Myocyte (in vitro differentiated cells): ENCODE measurements around the gene HYAL1. TPM values are rescaled to one million over a fixed set of nuclear protein-coding genes. Genes with fewer than 3 reads are reported as not detected.
"Not testable (repeated sequence)": the region's sequence is repeated elsewhere in the genome, so short reads cannot be mapped to it uniquely, and the experiment has no call there.

ENCODE experiments used
- DNase-seq: peaks from one replicate; pipeline ENCODE4 v3.0.0-alpha.2; 2012; ENCODE audit warnings: low read depth
- total RNA-seq: library from RNA; depleted of rRNA; stranded (reverse); fragments of >200 nt; gene quantifications from 2 replicates; pipeline ENCODE4 v1.2.3, GENCODE V29; 2014

The HYAL1 gene
- total RNA-seq, 1 donor from 2014 or later: 0.56 TPM

GRCh38 chr3:50262200-50262599 is 41.2 kb downstream of the HYAL1 start:
- DNase-seq: not testable (repeated sequence)

GRCh38 chr3:50261505-50261904 is 41.9 kb downstream of the HYAL1 start:
- DNase-seq: no peak

GRCh38 chr3:50260942-50261441 is 42.4 kb downstream of the HYAL1 start:
- DNase-seq: no peak

- DNase-seq: peak; percentile 91
These were observed 43.1 kb downstream of the HYAL1 start for GRCh38 chr3:50260027-50260941.

GRCh38 chr3:50259432-50260026 is 43.8 kb downstream of the HYAL1 start:
- DNase-seq: no peak

GRCh38 chr3:50258979-50259378 is 44.4 kb downstream of the HYAL1 start:
- no peak for DNase-seq

GRCh38 chr3:50258029-50258680 is 45.2 kb downstream of the HYAL1 start:
- no peak for DNase-seq

- DNase-seq: no peak
These were observed 46.1 kb downstream of the HYAL1 start for GRCh38 chr3:50256978-50257890.

- DNase-seq: no peak
These were observed 48.1 kb downstream of the HYAL1 start for GRCh38 chr3:50255251-50255615.

- DNase-seq: no peak
These were observed 48.7 kb downstream of the HYAL1 start for GRCh38 chr3:50254577-50255250.

GRCh38 chr3:50251220-50251619 is 52.2 kb downstream of the HYAL1 start:
- DNase-seq: no peak

- no peak for DNase-seq
These were observed 52.9 kb downstream of the HYAL1 start for GRCh38 chr3:50250514-50250913.

Other genes with a start within 250 kb of the HYAL1 start
- 158 and 160 TPM in 2 replicates for gene RBM5, start 214.7 kb downstream of the HYAL1 start, total RNA-seq
- gene SEMA3F, start 148.2 kb downstream of the HYAL1 start, total RNA-seq: 0.51 and 1.6 TPM in 2 replicates
- gene GNAT1, start 112.0 kb downstream of the HYAL1 start, total RNA-seq: 1.9 and 4.4 TPM in 2 replicates
- gene SLC38A3, start 98.3 kb downstream of the HYAL1 start, total RNA-seq: 9.1 and 42.7 TPM in 2 replicates
- gene GNAI2, start 67.4 kb downstream of the HYAL1 start, total RNA-seq: 137 and 138 TPM in 2 replicates
- 8.3 and 14.0 TPM in 2 replicates for gene SEMA3B, start 34.4 kb downstream of the HYAL1 start, total RNA-seq
- 0.47 and 2.7 TPM in 2 replicates for gene LSMEM2, start 24.5 kb downstream of the HYAL1 start, total RNA-seq
- 99.0 and 99.1 TPM in 2 replicates for gene IFRD2, start 11.1 kb downstream of the HYAL1 start, total RNA-seq
- 2.9 and 7.4 TPM in 2 replicates for gene HYAL3, start 4.2 kb downstream of the HYAL1 start, total RNA-seq
- 16.7 and 20.1 TPM in 2 replicates for gene NAA80, start 4.2 kb downstream of the HYAL1 start, total RNA-seq
- 81.0 and 91.1 TPM in 2 replicates for gene HYAL2, start 19.2 kb upstream of the HYAL1 start, total RNA-seq
- 32.9 and 39.7 TPM in 2 replicates for gene TUSC2, start 24.6 kb upstream of the HYAL1 start, total RNA-seq
- 9.0 and 16.2 TPM in 2 replicates for gene RASSF1, start 37.3 kb upstream of the HYAL1 start, total RNA-seq
- 0.19 and 0.47 TPM in 2 replicates for gene ZMYND10, start 42.2 kb upstream of the HYAL1 start, total RNA-seq
- gene NPRL2, start 47.2 kb upstream of the HYAL1 start, total RNA-seq: 24.6 and 27.6 TPM in 2 replicates
- gene CYB561D2, start 47.3 kb upstream of the HYAL1 start, total RNA-seq: 16.7 and 25.2 TPM in 2 replicates
- gene TMEM115, start 55.9 kb upstream of the HYAL1 start, total RNA-seq: 61.7 and 69.0 TPM in 2 replicates
- gene CACNA2D2, start 200.1 kb upstream of the HYAL1 start, total RNA-seq: not detected in 2 replicates